GM12878 (cell line): ENCODE data around the gene CBLB. TPM values are rescaled to one million over a fixed set of nuclear protein-coding genes. Genes with fewer than 3 reads are reported as not detected.

Experiments used
- ATAC-seq: fragments of 200-7000 bp; cut with Tn5 transposase; 3 replicates; pipeline ENCODE4 v1.9.1; 2020; ENCODE audit warnings: mild to moderate bottlenecking, moderate library complexity
- BruUV-seq: library from RNA; stranded (reverse); fragments of 400-500 nt; replicated peaks from 2 replicates; lab custom pipeline; 2021; lab: Mats Ljungman, UMichigan
- CTCF ChIA-PET: fragments of 300-600 bp; sonication (Branson Sonifier 250); formaldehyde crosslinking; extraction: SDS; loops from one replicate; lab custom pipeline; 2021; ENCODE audit warnings: inconsistent platforms; lab: Yijun Ruan, JAX
- POLR2A ChIA-PET: fragments of 350-600 bp; formaldehyde crosslinking; extraction: SDS; loops from one replicate; lab custom pipeline; 2021; ENCODE audit warnings: inconsistent platforms; lab: Charles Lee
- RAD21 ChIA-PET: fragments of 300-600 bp; sonication (Branson Sonifier 250); formaldehyde crosslinking; loops from one replicate; lab custom pipeline; 2023; ENCODE audit warnings: antibody characterized with exemption; ENCODE audit not compliant: unreplicated experiment; lab: Charles Lee
- SMC1A ChIA-PET: fragments of 300-600 bp; sonication (Branson Sonifier 250); formaldehyde crosslinking; loops from one replicate; lab custom pipeline; 2023; ENCODE audit not compliant: unreplicated experiment, uncharacterized antibody; lab: Charles Lee
- DNase-seq: peaks from one replicate; pipeline ENCODE4 v3.0.0-alpha.2; 2011; ENCODE audit warnings: low read depth, low spot score
- FAIRE-seq: peaks from 3 replicates; lab custom pipeline; 2011; peaks lifted over from hg19 to GRCh38; lab: Jason Lieb, UNC
- H2AFZ ChIP-seq: 2 replicates; pipeline ENCODE4 v1.6.0; 2011; ENCODE audit warnings: low read depth, low read length, control low read depth; ENCODE audit not compliant: control insufficient read depth
- H3K27ac ChIP-seq: 2 replicates; pipeline ENCODE4 v1.5.1; 2011; ENCODE audit warnings: control low read depth; ENCODE audit not compliant: control insufficient read depth, insufficient read depth
- H3K27me3 ChIP-seq, 2 experiments: replicated peaks in 1 of 2; 2 replicates each; pipeline versions ENCODE4 v1.6.0 to v1.6.1; 2011; ENCODE audit warnings: low read length in 1 of 2; ENCODE audit not compliant: control insufficient read depth in 2 of 2, insufficient read depth in 2 of 2
- H3K36me3 ChIP-seq, 2 experiments: 2 replicates each; pipeline ENCODE4 v1.5.1; 2011; ENCODE audit warnings: low read length in 1 of 2; ENCODE audit not compliant: control insufficient read depth in 2 of 2, insufficient read depth in 2 of 2
- H3K4me1 ChIP-seq: 2 replicates; pipeline ENCODE4 v1.6.1; 2011; ENCODE audit warnings: mild to moderate bottlenecking, low read length, moderate library complexity, mixed read lengths; ENCODE audit not compliant: control insufficient read depth, insufficient read depth
- H3K4me2 ChIP-seq: 2 replicates; pipeline ENCODE4 v1.6.0; 2011; ENCODE audit warnings: control low read depth; ENCODE audit not compliant: control insufficient read depth, insufficient read depth
- H3K4me3 ChIP-seq: fragments of 200-600 bp; sonication (generic); 2 replicates; pipeline ENCODE4 v1.5.1; 2016
- H3K79me2 ChIP-seq: 2 replicates; pipeline ENCODE4 v1.6.0; 2011; ENCODE audit warnings: low read length; ENCODE audit not compliant: control insufficient read depth, insufficient read depth
- H3K9ac ChIP-seq: 2 replicates; pipeline ENCODE4 v1.8.0; 2011; ENCODE audit warnings: low read length, control low read depth, mixed read lengths; ENCODE audit not compliant: control insufficient read depth, insufficient read depth
- H3K9me3 ChIP-seq: replicated peaks from 3 replicates; pipeline ENCODE4 v1.5.1; 2011; ENCODE audit warnings: mild to moderate bottlenecking, low read length; ENCODE audit not compliant: control insufficient read depth, insufficient read depth
- H4K20me1 ChIP-seq: 2 replicates; pipeline ENCODE4 v1.6.0; 2011; ENCODE audit not compliant: control insufficient read depth, insufficient read depth
- BACH1 ChIP-seq: fragments of 450-650 bp; IDR thresholded peaks from 2 replicates; pipeline ENCODE4 v1.6.1; 2017; ENCODE audit warnings: mild to moderate bottlenecking, borderline replicate concordance
- BRCA1 ChIP-seq: IDR thresholded peaks from 2 replicates; pipeline ENCODE4 v1.6.1; 2011; ENCODE audit warnings: low read depth, low read length, improper control_type of control experiment
- CHD4 ChIP-seq: fragments of 200-600 bp; sonication (generic); IDR thresholded peaks from 2 replicates; pipeline ENCODE4 v1.6.1; 2016; ENCODE audit warnings: mild to moderate bottlenecking
- FOXK2 ChIP-seq: fragments of 450-650 bp; IDR thresholded peaks from 2 replicates; pipeline ENCODE4 v1.6.1; 2017; ENCODE audit warnings: mild to moderate bottlenecking, moderate library complexity
- FOXM1 ChIP-seq: IDR thresholded peaks from 2 replicates; pipeline ENCODE4 v1.6.1; 2012; ENCODE audit warnings: low read depth, mild to moderate bottlenecking, inconsistent platforms, low read length, moderate library complexity
- KDM1A ChIP-seq: fragments of 200-600 bp; sonication (generic); IDR thresholded peaks from 2 replicates; pipeline ENCODE4 v1.6.1; 2016; ENCODE audit warnings: borderline replicate concordance
- MEF2B ChIP-seq: fragments of 450-650 bp; IDR thresholded peaks from 2 replicates; pipeline ENCODE4 v1.6.1; 2018; ENCODE audit warnings: mild to moderate bottlenecking, moderate library complexity; ENCODE audit not compliant: partially characterized antibody, poor library complexity, severe bottlenecking
- MYC ChIP-seq: IDR thresholded peaks from 2 replicates; pipeline ENCODE4 v1.6.1; 2011; ENCODE audit warnings: mild to moderate bottlenecking, low read length, moderate library complexity, inconsistent platforms; ENCODE audit not compliant: insufficient read depth, insufficient replicate concordance, insufficient read length, severe bottlenecking
- NR2C1 ChIP-seq: fragments of 450-650 bp; IDR thresholded peaks from 2 replicates; pipeline ENCODE4 v1.6.1; 2017; ENCODE audit warnings: antibody characterized with exemption, mild to moderate bottlenecking, moderate library complexity
- RFX5 ChIP-seq: IDR thresholded peaks from 2 replicates; pipeline ENCODE4 v1.6.1; 2011; ENCODE audit warnings: low read depth, low read length, improper control_type of control experiment
- TCF7 ChIP-seq: IDR thresholded peaks from 2 replicates; pipeline ENCODE4 v1.6.1; 2014; ENCODE audit warnings: antibody characterized with exemption, borderline replicate concordance
- ZNF207 ChIP-seq: fragments of 450-650 bp; IDR thresholded peaks from 2 replicates; pipeline ENCODE4 v1.6.1; 2014; ENCODE audit warnings: antibody characterized with exemption, mild to moderate bottlenecking, borderline replicate concordance
- ZNF622 ChIP-seq: fragments of 450-650 bp; IDR thresholded peaks from 2 replicates; pipeline ENCODE4 v1.6.1; 2017; ENCODE audit warnings: mild to moderate bottlenecking, inconsistent platforms
- WGBS: methylation state at CpG from one replicate; pipeline ENCODE4 v1.1.6; 2016; ENCODE audit warnings: low lambda C conversion rate; ENCODE audit not compliant: insufficient replicate concordance, insufficient coverage; ENCODE audit errors: missing lambda C conversion rate; 5-methylcytosine and 5-hydroxymethylcytosine counted together
- in situ Hi-C: fragments of 300-500 bp; cut with MboI; formaldehyde crosslinking; loops from 9 replicates; pipeline ENCODE4 v1.14.3; 2018; ENCODE audit warnings: mixed read lengths
- intact Hi-C: fragments of 100-400 bp; cut with micrococcal nuclease; formaldehyde crosslinking; loops from one replicate; pipeline ENCODE4 v1.14.2; 2022; ENCODE audit not compliant: unreplicated experiment
- polyA plus RNA-seq, 11 experiments: library from polyadenylated mRNA; depleted of rRNA in 4 of 11; unstranded in 6 of 11; stranded (reverse) in 5 of 11; fragments of >200 nt; fragmentation: Nextera tagmentation in 4 of 11; fragmentation: Illumina TruSeq in 1 of 11; extraction: Ambion mirVana in 4 of 11; extraction: Trizol in 1 of 11; gene quantifications; 1 replicate in 1 of 11; 2 replicates in 10 of 11; pipeline versions ENCODE4 v1.2.1 to v1.2.3, GENCODE V29; 2011 to 2016; ENCODE audit warnings: inconsistent platforms in 2 of 11, missing spikeins in 2 of 11, low read depth in 1 of 11
- total RNA-seq, 4 experiments: library from RNA; depleted of rRNA in 3 of 4; stranded (reverse); fragments of >200 nt in 3 of 4; fragmentation: Illumina TruSeq in 1 of 4; extraction: Trizol in 1 of 4; gene quantifications; 2 replicates each; pipeline versions ENCODE4 v1.2.1 to v1.2.3, GENCODE V29; 2013 to 2021
- TF ChIP-seq, protein P1 (sequence below): fragments of 450-650 bp; IDR thresholded peaks from 2 replicates; pipeline ENCODE4 v1.6.1; 2017; ENCODE audit warnings: mild to moderate bottlenecking, low read depth, inconsistent platforms; ENCODE audit not compliant: poor library complexity, severe bottlenecking
- TF ChIP-seq, protein P2 (sequence below): fragments of 450-650 bp; IDR thresholded peaks from 2 replicates; pipeline ENCODE4 v1.6.1; 2017; ENCODE audit warnings: borderline replicate concordance

Gene CBLB
- total and polyA plus RNA-seq, 10 of the 15 experiments (the other 5 are each of a cell fraction or from before 2014, with no cell fraction given): 17.2 to 107 (median 41.9) TPM

DNA sequence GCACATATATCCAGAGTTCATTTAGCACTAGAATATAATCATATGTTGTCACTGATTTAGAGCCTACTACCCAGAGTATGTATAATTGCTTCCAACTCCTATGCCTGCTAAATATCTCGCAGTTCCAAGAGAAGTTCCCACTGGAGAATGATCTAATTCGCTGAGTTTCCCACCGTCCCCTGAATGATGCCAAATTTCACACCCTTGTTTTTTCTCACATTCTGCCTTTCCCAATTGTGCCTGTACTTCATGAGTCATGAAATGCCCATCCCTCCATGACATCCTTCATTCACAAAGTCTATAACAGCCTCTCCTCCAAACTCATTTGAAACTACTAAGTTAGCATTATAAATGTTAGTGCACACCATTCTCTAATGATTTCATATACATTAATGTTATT is 177.2 kb downstream of the CBLB start:
- RAD21 ChIA-PET: interaction anchor here (1.1 kb wide), 2 partner anchors 110 to 642 kb away, joined by 3 to 4 read pairs; no protein-coding TSS in a partner anchor
- no peak for DNase-seq
- Histone ChIP-seq H3K4me3 (no peak overlapping the region), H3K79me2 (no peaks in the 10 kb centered on the region), H3K9me3 (no peaks in the 10 kb centered on the region)
- in situ Hi-C loops: no loop called here
- WGBS: 98% methylated on average over 3 of the region's 3 CpGs
- ATAC-seq: no peak
- no peak for TF ChIP-seq MEF2B
- TF ChIP-seq TCF7: no peak
- no peak for TF ChIP-seq RFX5
- TF ChIP-seq FOXK2: no peak
- no peak for TF ChIP-seq KDM1A
- no peak for TF ChIP-seq CHD4
- no peak for TF ChIP-seq FOXM1
- no peak for TF ChIP-seq NR2C1
- TF ChIP-seq, protein P1, sequence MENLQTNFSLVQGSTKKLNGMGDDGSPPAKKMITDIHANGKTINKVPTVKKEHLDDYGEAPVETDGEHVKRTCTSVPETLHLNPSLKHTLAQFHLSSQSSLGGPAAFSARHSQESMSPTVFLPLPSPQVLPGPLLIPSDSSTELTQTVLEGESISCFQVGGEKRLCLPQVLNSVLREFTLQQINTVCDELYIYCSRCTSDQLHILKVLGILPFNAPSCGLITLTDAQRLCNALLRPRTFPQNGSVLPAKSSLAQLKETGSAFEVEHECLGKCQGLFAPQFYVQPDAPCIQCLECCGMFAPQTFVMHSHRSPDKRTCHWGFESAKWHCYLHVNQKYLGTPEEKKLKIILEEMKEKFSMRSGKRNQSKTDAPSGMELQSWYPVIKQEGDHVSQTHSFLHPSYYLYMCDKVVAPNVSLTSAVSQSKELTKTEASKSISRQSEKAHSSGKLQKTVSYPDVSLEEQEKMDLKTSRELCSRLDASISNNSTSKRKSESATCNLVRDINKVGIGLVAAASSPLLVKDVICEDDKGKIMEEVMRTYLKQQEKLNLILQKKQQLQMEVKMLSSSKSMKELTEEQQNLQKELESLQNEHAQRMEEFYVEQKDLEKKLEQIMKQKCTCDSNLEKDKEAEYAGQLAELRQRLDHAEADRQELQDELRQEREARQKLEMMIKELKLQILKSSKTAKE: no peak
- no peak for TF ChIP-seq ZNF622
- TF ChIP-seq, protein P2, sequence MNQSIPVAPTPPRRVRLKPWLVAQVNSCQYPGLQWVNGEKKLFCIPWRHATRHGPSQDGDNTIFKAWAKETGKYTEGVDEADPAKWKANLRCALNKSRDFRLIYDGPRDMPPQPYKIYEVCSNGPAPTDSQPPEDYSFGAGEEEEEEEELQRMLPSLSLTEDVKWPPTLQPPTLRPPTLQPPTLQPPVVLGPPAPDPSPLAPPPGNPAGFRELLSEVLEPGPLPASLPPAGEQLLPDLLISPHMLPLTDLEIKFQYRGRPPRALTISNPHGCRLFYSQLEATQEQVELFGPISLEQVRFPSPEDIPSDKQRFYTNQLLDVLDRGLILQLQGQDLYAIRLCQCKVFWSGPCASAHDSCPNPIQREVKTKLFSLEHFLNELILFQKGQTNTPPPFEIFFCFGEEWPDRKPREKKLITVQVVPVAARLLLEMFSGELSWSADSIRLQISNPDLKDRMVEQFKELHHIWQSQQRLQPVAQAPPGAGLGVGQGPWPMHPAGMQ: no peak
- TF ChIP-seq BRCA1: no peak
- no peak for TF ChIP-seq MYC
- TF ChIP-seq ZNF207: no peak
- no peak for TF ChIP-seq BACH1
- TF ChIP-seq, all 136 proteins: peak for 0
- H3K36me3 ChIP-seq: peaks cover 0 to 9% of the 10 kb centered on the region in 2 experiments; a peak in 1 of 4 replicates
- ChIA-PET CTCF (interaction anchor here (1.0 kb wide), 1 partner anchor 918 kb away, joined by 5 read pairs; no protein-coding TSS in a partner anchor), POLR2A (no interaction called here), SMC1A (interaction anchor here (1.1 kb wide), 2 partner anchors 145 to 918 kb away, joined by 3 to 5 read pairs; no protein-coding TSS in a partner anchor)
- no peaks in the 10 kb centered on the region for H3K4me1 ChIP-seq
- no peak overlapping the region for H3K4me2 ChIP-seq
- intact Hi-C loops: no loop called here
- H3K27ac ChIP-seq: no peak overlapping the region
- no TSS peak for BruUV-seq
- no peak overlapping the region for H2AFZ ChIP-seq
- no peak overlapping the region for H3K9ac ChIP-seq
- FAIRE-seq: no peak
- no peaks in the 10 kb centered on the region for H4K20me1 ChIP-seq
- no peaks in the 10 kb centered on the region for H3K27me3 ChIP-seq
